Right lung (tissue), 5 donors: ENCODE measurements around the gene GSG1L2. TPM values are rescaled to one million over a fixed set of nuclear protein-coding genes. Genes with fewer than 3 reads are reported as not detected.
"Not testable (repeated sequence)": the region's sequence is repeated elsewhere in the genome, so short reads cannot be mapped to it uniquely, and the experiment has no call there.

Experiments used
- DNase-seq, 2 donors: peaks; one replicate each; pipeline ENCODE4 v3.0.0-alpha.2; 2013
- polyA plus RNA-seq, 5 donors: library from polyadenylated mRNA; unstranded; fragments of 120-200 nt; gene quantifications; one replicate each; pipeline versions ENCODE4 v1.2.1 to v1.2.3, GENCODE V29; 2013; ENCODE audit warnings: inconsistent platforms in 1 of 5, low replicate concordance in 1 of 5; ENCODE audit not compliant: insufficient read length in 5 of 5, insufficient read depth in 1 of 5

GSG1L2 gene
- polyA plus RNA-seq, 5 donors: not detected

DNA sequence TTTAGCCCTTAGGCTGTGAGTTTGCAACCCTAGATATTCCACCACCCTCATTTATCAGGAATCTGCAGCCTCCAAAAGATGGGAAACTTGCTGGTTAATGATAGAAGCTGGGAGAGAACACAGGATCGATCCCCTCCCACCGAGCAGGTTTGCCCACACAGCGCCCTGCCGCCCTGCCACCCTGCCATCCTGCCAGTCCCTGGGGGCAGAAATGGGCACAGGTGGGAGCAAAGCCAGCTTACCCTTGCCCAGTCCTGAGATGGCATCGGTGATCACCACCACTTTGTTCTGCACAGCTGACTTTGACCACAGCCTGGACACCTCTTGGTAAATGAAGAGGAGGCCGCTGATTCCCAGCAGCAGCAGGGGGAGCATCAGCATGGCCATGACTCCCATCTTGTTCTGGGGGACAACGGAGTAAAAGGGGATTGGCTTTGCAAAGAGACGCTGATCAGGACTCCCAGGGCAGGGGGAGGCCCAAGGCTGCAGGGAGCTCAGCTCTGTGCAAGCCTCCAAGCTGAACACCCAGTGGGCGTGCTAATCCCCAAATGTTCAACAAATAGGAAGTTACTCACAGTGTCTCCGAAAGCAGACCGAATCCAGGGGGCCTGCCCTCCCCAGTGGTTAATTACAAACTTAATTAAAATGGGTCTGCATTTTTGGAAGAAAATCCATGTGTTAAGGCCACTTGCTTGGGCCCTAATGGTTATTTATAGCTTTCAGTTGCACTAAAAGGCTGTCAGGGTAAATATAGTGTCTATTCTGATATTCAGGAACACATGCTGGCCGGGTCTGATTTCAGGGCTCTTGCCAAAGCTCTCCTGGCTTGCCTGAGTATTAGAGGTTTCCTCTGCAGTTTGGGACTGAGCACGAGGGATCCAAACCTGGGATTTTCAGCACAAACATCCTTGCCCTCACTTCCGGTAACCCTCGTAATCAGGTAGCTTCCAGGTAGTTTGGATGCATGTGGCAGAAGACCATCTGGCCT, 30.7 kb downstream of the GSG1L2 start, which contains the start of gene DHRS7C:
TSS of gene DHRS7C (minus strand) at position 704 of the 988 bp plus-strand sequence. CDS start at position 396, 308 bp downstream.
- no peak for DNase-seq

DNA sequence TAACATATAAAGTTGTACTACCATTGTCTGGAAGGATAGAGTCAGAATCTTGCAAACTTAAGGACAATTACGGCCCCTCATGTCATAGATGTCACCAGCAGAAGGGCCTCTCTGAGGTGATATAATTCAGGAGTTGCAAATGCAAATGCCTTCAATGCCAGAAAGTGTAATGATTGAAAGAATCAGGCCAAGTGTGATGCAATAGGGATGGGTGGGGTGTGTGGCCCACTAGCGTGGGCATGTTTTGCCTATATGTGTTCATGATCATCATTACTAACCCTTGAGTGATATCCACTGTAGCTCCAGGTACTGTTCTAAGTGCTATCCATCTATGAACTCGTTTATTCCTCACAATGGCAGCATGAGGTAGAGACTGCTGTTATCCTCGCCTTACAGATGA, 31.6 kb downstream of the GSG1L2 start:
- no peak for DNase-seq

DNA sequence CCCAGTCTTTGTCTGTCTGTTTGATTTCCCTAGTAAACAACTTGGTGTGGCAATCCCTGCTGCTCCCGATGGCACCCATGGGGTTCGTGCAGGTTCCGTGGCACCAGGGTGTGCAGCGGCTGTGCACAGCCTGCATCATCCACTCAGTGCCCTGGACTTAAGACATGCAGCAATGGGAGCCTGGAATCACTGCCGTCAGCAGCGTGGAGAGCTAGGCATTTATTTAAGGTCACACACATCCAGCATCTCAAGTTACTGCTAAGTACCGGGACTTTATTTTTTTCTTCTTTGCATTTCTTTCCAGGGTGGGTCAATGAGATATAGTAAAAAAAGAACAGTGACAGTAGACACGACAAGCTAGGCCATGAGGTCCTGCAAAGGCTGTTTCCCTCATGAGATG, 33.3 kb downstream of the GSG1L2 start:
- no peak for DNase-seq

DNA sequence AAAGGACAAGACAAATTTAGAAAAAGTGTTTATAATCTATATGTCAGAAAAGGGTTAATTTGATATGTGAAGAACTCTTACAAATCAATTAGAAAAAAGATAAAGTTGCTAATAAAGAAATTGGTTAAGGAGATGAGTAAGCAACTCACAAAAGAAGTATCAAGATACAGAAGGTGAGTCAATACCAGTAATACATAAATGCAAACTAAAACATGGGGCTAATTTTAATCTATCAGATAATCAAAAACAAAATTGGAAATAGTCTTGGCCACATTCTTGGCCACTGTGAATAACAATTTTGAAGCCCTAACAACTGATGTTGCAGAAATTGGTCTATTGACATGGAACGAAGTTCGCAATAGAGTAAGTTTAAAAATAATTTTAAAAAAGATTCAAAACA, 37.3 kb downstream of the GSG1L2 start:
- DNase-seq: no peak

DNA sequence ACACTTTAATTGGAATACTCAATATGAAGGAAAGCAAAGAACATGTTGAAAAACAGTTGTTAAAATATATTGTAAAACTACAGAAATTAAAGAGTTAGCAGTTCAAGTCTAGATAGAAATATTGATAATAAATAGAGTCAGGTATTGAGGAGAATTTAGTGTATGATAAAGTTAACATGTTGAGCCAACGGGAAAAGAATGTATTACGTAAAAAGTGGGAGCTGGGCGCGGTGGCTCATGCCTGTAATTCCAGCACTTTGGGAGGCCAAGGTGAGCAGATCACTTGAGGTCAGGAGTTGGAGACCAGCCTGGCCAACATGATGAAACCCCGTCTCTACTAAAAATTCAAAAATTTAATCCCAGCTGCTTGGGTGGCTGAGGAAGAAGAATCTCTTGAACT, 38.4 kb downstream of the GSG1L2 start:
- not testable (repeated sequence) for DNase-seq

DNA sequence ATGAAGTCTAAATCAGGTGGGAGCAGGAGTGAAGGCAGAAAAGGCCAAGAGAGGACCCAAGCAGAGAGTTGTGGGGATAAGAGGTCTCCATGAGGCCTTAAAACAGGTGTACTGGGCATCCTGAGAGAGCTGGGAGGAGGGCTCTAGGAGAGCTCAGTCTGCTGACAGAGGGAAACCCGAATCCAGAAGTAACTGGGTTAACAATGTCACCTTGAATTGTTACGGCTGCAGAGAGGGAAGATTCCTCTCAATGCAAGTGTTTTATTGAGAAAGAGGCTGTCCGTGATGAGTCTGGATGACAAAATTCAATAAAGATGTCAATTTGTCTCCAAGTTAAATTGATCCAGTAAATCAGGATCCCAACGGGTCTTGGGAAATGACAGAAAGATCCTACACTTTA, 38.8 kb downstream of the GSG1L2 start:
- DNase-seq: no peak

DNA sequence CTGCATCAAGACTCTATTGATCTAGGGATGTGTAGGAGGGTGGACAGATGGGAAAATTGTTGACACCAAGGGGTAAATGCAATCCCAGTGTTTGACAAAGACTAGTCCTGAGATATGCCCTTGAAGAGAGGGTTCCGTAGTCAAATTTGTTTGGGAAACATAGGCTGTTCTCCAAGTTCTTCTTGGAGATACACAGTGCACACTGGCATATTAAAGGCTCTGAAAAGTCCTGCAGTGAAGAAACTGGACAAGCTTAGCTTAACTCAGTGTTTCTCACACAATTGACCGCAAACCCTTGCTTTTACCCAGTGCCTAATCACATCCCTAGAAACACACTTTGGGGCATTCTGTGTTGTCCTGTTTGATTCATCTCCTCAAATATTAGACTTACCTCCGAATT, 41.3 kb downstream of the GSG1L2 start:
- no peak for DNase-seq

DNA sequence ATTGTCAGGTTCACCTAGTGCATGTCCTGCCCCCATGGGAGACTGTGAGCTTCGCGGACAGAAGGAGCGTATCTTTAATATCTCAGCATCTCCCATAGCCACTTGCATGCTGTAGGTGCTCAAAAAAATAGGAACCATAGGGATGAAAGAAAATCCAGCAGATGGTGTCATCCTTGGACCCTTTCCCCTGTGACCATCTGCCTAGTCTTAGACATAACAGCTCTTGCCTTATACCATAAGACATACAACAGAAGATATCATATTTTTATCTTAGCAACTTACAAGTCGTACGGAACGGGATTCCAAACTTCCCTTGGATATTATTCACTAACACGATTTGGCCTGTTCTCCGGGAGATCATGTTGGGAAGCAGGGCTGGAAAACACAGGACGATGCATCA, 45.0 kb downstream of the GSG1L2 start:
- DNase-seq: no peak

DNA sequence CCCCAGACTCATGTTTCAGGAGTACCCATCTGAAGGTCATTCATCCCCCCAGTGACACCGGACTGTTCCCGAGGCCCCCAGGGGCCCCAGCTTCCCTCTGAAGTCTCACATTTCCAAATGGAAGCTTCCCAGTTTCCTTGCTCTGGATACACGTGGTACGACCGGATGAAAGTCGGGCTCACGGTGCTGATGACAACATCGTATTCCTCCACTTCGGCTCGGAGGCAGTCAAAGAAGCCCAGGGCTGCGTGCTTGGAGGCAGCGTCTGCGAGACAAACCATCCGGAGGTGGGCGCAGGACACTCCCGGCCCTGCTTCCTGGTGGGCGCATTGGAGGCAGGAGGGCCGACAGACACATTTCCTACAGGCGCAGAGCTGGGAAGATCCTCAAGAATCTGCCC, 49.2 kb downstream of the GSG1L2 start:
- DNase-seq: no peak

DNA sequence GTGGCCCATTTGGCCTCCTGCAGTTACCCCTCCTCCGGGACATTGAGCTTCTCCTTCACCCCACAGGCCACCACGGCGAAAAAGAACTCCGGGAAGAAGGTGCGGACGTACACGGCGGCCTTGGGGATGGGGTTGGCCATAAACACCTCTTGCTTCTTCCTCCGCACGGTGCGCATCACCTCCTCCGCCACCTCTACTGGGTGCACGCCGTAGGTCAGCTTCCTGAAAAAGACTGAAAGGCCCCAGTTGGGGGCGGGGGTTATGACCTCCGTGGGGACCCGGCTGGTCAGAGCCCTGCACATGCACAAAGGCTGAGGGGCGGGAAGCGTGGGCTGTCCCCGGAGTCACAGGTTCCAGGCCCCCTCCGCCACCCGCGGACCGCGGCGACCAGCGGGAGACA, 50.4 kb downstream of the GSG1L2 start:
- no peak for DNase-seq

DNA sequence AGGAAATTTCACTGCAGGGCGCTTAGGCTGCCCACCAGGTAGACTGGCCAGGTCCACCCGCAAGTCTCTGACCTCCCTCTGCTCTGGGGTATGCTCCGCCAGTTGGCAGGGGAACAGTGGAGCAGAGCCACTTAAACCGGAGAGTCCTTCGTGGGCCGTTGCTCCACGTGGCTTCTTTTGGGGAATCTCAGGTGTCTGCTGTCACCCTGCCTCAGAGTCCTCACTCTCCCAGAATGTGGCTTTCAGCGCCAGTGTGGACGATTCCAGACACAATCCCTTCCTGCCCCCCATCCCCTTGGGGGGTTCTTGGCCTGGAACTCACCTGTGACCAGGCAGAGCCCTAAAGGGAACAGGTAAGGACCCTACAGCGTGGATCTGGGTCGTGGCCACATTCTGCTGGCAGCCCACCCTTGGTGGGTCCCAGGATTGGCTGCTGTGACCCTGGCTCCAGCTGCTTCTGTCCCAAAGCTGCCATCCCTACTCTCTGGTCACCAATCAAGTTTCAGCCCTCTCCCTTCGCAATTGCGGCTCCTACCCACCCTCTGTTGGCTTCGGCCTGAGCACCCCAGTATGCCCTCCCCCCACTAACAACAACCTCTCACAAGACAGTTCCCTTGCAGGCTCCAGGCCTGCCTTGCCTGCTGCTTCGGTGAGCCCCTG, 52.7 kb downstream of the GSG1L2 start:
- DNase-seq: no peak

DNA sequence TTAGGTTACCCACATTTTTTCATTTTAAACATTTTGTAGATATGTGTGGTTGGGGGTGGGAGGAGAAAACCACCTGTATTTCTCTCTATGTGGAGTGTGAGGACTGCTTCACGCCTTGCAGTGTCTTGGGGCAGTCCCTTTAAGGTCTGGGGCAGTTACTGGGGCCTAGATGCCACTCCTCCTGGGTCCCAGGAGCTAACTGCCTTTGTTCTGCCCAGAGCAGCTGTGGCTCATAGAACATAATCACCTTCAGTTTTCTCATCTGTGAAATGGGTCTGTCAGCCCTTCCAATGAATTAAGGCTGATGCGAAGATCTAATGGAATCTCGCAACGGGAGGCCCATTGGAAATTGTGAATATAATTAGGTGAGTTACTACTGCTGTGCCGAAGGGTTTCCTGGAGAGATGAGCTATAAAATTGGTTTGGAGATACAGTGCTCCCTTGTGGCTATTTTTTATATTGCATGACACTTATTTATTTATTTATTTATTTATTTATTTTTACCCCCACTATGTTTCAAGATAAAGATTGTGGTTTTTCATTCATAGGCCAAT, 53.4 kb downstream of the GSG1L2 start:
- no peak for DNase-seq

DNA sequence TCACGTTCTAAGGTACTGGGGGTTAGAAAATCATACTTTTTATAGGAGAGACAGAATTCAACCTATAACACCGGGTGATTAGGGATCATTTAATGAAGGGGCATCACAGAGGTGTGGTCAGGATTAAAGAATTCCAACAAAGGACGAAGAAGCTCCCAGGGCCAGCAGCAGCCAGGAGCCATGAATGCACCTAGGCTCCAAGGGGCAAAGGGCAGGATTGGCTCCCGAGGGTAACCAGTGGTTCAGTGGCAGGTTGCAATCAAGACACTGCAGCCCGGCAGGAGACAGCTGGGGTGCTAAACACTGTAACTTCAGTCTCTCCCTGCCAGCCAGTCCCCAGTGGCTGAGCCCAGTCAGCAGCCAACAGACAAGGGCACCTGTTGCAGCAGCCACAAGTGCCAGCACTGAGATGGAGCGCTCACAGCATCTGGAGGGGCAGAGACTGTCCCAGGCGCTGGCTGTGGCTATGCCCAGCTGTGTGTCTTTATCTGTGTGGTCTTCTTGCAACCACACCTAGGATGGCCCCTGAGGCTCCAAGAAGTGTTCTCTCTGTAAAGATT, 54.4 kb downstream of the GSG1L2 start:
- no peak for DNase-seq

DNA sequence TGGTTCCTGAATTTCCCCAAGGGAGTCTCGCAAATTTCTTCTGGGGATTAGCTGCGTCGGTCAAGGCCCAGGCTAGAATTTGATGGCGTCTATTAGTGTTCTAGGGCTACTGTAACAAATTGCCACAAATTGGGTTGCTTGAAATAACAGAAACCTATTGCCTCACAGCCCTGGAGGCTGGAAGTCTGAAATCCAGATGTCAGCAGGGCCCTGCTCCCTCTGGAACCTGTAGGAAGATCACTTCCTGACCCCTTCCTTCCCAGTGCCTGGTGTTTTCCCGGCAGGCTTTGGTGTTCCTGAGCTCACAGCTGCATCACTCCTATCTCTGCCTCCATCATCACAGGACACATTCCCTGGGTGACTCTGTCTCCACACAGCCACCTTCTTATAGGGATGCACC, 54.9 kb downstream of the GSG1L2 start:
- DNase-seq: no peak

DNA sequence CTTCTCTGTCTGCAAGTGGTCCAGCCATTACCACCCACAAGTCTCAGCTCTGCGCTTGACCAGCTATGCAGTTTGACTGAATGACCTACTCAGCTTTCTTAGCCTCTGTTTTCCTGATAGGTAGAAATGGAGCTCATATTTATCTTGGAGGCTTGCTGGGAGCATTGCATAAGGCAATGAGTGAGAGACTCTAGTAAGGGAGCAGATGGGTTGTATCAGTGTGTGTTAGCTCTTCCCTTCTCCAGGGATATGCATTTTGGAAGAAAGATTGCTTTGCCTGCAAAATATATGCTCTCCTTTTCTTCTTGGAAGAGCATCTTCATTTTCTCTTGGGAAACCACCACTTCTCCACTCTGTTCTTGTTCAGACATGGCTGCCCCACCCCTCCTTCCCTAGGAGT, 56.6 kb downstream of the GSG1L2 start:
- no peak for DNase-seq

DNA sequence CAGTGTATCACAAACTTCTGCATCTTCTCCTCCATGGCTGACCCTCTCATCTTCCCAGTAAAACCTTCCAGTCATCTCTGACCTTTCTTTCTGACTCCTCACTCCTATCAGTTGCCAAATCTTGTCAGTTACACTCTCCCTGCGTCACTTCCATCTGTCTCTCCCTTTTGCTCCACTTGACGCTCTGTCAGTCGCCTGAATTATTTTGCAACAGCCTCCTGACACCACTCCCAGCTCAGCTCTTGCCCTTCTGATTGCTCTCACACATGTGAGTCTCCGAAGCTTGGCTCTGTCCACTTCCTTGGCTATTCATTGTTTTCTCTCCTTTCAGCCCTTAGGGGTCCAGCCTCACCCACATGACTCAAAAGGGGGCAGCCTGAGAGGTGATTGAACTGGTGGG, 58.2 kb downstream of the GSG1L2 start:
- DNase-seq: no peak

DNA sequence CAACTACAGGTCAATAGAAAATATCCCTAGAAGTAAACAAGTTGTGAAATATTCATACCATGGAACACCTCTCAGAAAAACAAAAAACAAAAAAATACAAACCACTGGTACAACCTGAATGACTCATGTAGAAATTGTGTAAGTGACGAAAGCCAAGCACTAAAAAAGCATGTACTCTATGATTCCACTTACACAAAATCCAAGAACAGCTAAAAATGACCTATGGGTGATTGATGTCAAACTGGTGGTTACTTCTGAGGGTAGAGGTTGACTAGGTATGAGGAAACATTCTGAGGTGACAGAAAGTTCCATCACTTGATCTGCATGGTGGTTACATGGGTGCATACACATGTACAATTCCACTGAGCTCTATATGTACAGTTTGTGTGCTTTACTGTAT, 61.6 kb downstream of the GSG1L2 start:
- no peak for DNase-seq

DNA sequence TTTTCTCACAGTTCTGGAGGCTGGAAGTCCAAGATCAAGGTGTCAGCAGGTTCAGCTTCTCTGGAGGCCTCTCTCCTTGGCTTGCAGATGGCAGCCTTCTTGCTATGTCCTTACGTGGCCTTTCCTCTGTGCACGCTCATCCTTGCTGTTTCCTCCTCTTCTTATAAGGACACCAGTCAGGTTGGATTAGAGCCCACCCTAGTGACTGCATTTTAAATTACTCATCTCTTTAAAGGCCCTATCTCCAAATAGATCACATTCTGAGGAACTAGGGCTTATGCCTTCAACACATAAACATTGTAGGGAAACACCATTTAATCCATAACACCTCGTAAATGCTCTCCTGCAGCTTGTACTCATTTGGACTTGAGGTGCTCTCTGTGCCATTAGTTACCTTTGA, 66.8 kb downstream of the GSG1L2 start:
- no peak for DNase-seq
